Transverse colon (tissue), 4 donors: ENCODE measurements around the gene GLRA1. TPM values are rescaled to one million over a fixed set of nuclear protein-coding genes. Genes with fewer than 3 reads are reported as not detected.

Source experiments
- DNase-seq: peaks from one replicate; pipeline ENCODE4 v3.0.0-alpha.2; 2019
- H3K27ac ChIP-seq, 4 donors: fragments of 200-600 bp; sonication (generic); 2 replicates each; pipeline ENCODE4 v1.5.1; 2016 to 2018; ENCODE audit warnings: inconsistent platforms in 4 of 4
- H3K27me3 ChIP-seq: fragments of 200-600 bp; sonication (generic); 2 replicates; pipeline ENCODE4 v1.5.1; 2017; ENCODE audit warnings: inconsistent platforms
- H3K36me3 ChIP-seq, 4 donors: fragments of 200-600 bp; sonication (generic); 2 replicates each; pipeline ENCODE4 v1.5.1; 2017 to 2019; ENCODE audit warnings: inconsistent platforms in 4 of 4
- H3K4me1 ChIP-seq, 4 donors: fragments of 200-600 bp; sonication (generic); 2 replicates each; pipeline ENCODE4 v1.5.1; 2017 to 2020; ENCODE audit warnings: inconsistent platforms in 4 of 4
- H3K4me3 ChIP-seq, 4 donors: fragments of 200-600 bp; sonication (generic); 1 replicate in 1 of 4; 2 replicates in 3 of 4; pipeline versions ENCODE4 v1.5.1 to v1.6.1; 2017 to 2019; ENCODE audit warnings: inconsistent platforms in 4 of 4
- H3K9me3 ChIP-seq, 2 donors: fragments of 200-600 bp; sonication (generic); 2 replicates each; pipeline ENCODE4 v1.5.1; 2017 to 2019; ENCODE audit warnings: inconsistent platforms in 2 of 2
- CTCF ChIP-seq, 5 experiments: fragments of 200-600 bp in 3 of 5; fragments of 450-650 bp in 2 of 5; sonication (generic) in 3 of 5; IDR thresholded peaks; 1 replicate in 2 of 5; 2 replicates in 3 of 5; pipeline ENCODE4 v1.5.1; 2016 to 2017; ENCODE audit warnings: antibody characterized with exemption in 5 of 5, inconsistent platforms in 3 of 5, mild to moderate bottlenecking in 2 of 5, moderate library complexity in 1 of 5
- EP300 ChIP-seq: sonication (generic); formaldehyde crosslinking; IDR thresholded peaks from one replicate; pipeline ENCODE4 v1.6.1; 2017; ENCODE audit warnings: antibody characterized with exemption, low read depth
- POLR2A ChIP-seq: fragments of 450-650 bp; IDR thresholded peaks from one replicate; pipeline ENCODE4 v1.6.1; 2016; ENCODE audit warnings: antibody characterized with exemption, mild to moderate bottlenecking, moderate library complexity
- POLR2AphosphoS5 ChIP-seq, 3 donors: sonication (generic); formaldehyde crosslinking; IDR thresholded peaks; one replicate each; pipeline ENCODE4 v1.6.1; 2016; ENCODE audit warnings: antibody characterized with exemption in 3 of 3
- WGBS, 2 donors: methylation state at CpG; one replicate each; pipeline ENCODE4 v1.1.5; 2018; ENCODE audit warnings: low coverage in 1 of 2; 5-methylcytosine and 5-hydroxymethylcytosine counted together
- in situ Hi-C, 4 donors: fragments of 200-750 bp; cut with MboI; loops; one replicate each; pipeline versions ENCODE4 v1.15.0 to v1.15.1; 2017; ENCODE audit warnings: low sequenced_read_pairs in 3 of 4, low pct_ligation_motif_present in 1 of 4, low pct_unique_long_range_greater_than_20kb in 1 of 4
- intact Hi-C: fragments of 100-400 bp; cut with DNase I; formaldehyde crosslinking; loops from one replicate; pipeline ENCODE4 v1.15.1; 2023; ENCODE audit warnings: low total_unique reads
- total RNA-seq, 4 donors: library from RNA; depleted of rRNA; stranded (reverse); fragments of >200 nt; gene quantifications; one replicate each; pipeline ENCODE4 v1.1.0, GENCODE V29; 2016

GLRA1 gene
- total RNA-seq, 4 donors from 2014 or later, result not detected

- in situ Hi-C loops, result no loop called here
- no peak for DNase-seq
- peaks cover 4% of the 10 kb centered on the region for H3K27me3 ChIP-seq
- no peaks in the 10 kb centered on the region for H3K4me1 ChIP-seq
- H3K9me3 ChIP-seq, result no peaks in the 10 kb centered on the region
- H3K4me3 ChIP-seq, result no peak overlapping the region
- 67 to 68% methylated on average over 4 to 6 of the region's 6 CpGs for WGBS, 2 donors
- H3K27ac ChIP-seq, result no peak overlapping the region
- intact Hi-C loops, result no loop called here
- no peaks in the 10 kb centered on the region for H3K36me3 ChIP-seq
- no peak for TF ChIP-seq CTCF (IDR thresholded peaks at IDR 0.05)
- TF ChIP-seq EP300, result no peak
- TF ChIP-seq POLR2A, result no peak
- no peak for TF ChIP-seq POLR2AphosphoS5 (IDR thresholded peaks at IDR 0.05)
Observed at GRCh38 chr5:151904127-151904526, 20.5 kb downstream of the GLRA1 start.

- in situ Hi-C loops (no loop called here), intact Hi-C loops (no loop called here)
- Histone ChIP-seq H3K27me3 (peaks cover 4% of the 10 kb centered on the region), H3K4me3 (no peak overlapping the region), H3K9me3 (no peaks in the 10 kb centered on the region), H3K36me3 (no peaks in the 10 kb centered on the region), H3K4me1 (no peaks in the 10 kb centered on the region), H3K27ac (no peak overlapping the region)
- 63 to 70% methylated on average over 2 of the region's 2 CpGs for WGBS, 2 donors
- TF ChIP-seq POLR2AphosphoS5 (IDR thresholded peaks at IDR 0.05) (no peak), EP300 (no peak), CTCF (IDR thresholded peaks at IDR 0.05) (no peak), POLR2A (no peak)
- no peak for DNase-seq
Observed at GRCh38 chr5:151903243-151903653, 21.4 kb downstream of the GLRA1 start.

GRCh38 chr5:151902215-151902614 is 22.4 kb downstream of the GLRA1 start:
- no peak for DNase-seq
- no peak overlapping the region for H3K4me3 ChIP-seq
- TF ChIP-seq CTCF (IDR thresholded peaks at IDR 0.05), result no peak
- TF ChIP-seq EP300, result no peak
- no peak for TF ChIP-seq POLR2AphosphoS5 (IDR thresholded peaks at IDR 0.05)
- TF ChIP-seq POLR2A, result no peak
- in situ Hi-C loops (no loop called here), intact Hi-C loops (no loop called here)
- H3K9me3 ChIP-seq, result no peaks in the 10 kb centered on the region
- H3K27me3 ChIP-seq, result peaks cover 4% of the 10 kb centered on the region
- no peaks in the 10 kb centered on the region for H3K4me1 ChIP-seq
- no peaks in the 10 kb centered on the region for H3K36me3 ChIP-seq
- H3K27ac ChIP-seq, result no peak overlapping the region
- WGBS, 2 donors, result 80 to 92% methylated on average over 3 to 4 of the region's 4 CpGs

GRCh38 chr5:151901611-151902010 is 23.0 kb downstream of the GLRA1 start:
- no peak for TF ChIP-seq EP300
- no peak for TF ChIP-seq POLR2AphosphoS5 (IDR thresholded peaks at IDR 0.05)
- TF ChIP-seq CTCF (IDR thresholded peaks at IDR 0.05), result no peak
- no peak for TF ChIP-seq POLR2A
- Histone ChIP-seq H3K27ac (no peak overlapping the region), H3K27me3 (peaks cover 4% of the 10 kb centered on the region), H3K4me1 (no peaks in the 10 kb centered on the region), H3K4me3 (no peak overlapping the region), H3K36me3 (no peaks in the 10 kb centered on the region), H3K9me3 (no peaks in the 10 kb centered on the region)
- no peak for DNase-seq
- in situ Hi-C loops (no loop called here), intact Hi-C loops (no loop called here)
